Measurements from ENCODE around the gene OR6V1. TPM values are rescaled to one million over a fixed set of nuclear protein-coding genes. Genes with fewer than 3 reads are reported as not detected.
A peak's percentile ranks its signal among the peaks of the same experiment; 100 is the strongest.

The OR6V1 gene
- total RNA-seq, 1 donor from 2014 or later = not detected

DNA sequence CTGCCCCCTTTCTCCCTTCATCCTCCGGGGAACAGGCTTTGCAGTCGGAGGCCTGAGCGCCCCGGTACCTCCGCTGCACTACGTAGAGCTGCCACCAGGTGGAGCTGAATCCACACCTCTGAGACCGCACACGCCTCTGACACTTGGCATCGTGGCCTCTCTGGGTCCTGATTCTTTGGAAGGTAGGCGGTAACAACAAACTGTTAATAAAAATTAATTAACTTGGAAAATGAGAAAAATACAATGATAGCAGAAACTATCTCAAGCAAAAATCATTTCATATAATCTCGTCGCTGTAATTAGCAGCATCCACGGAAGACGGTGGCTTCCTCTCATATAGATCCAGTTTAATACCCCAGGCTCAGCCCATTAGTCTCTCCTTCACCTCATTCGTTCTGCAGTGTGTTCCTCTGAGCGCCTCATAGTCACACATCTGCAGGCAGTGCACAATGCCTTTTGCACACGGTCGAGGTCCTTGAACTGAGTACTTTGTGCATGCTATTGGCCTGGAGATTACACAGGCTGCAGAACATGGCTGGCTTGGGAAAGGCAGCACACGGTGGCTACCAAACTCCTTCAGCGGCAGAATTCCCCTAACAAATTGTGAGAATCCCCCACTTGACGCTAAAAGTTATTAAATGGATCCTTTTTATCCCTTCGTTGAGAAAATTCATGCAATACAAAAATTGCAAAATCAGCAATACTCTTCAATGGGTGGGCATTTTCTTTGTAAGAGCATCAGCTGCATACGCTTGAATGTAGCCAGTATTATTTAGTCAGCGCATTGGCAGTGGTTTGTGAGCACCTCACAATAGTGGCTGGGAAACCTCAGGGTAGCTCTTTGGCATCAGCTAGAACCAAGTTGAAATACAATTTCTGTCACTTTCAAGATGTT lies 43.9 kb upstream of the OR6V1 start:
- TF ChIP-seq, protein P1, sequence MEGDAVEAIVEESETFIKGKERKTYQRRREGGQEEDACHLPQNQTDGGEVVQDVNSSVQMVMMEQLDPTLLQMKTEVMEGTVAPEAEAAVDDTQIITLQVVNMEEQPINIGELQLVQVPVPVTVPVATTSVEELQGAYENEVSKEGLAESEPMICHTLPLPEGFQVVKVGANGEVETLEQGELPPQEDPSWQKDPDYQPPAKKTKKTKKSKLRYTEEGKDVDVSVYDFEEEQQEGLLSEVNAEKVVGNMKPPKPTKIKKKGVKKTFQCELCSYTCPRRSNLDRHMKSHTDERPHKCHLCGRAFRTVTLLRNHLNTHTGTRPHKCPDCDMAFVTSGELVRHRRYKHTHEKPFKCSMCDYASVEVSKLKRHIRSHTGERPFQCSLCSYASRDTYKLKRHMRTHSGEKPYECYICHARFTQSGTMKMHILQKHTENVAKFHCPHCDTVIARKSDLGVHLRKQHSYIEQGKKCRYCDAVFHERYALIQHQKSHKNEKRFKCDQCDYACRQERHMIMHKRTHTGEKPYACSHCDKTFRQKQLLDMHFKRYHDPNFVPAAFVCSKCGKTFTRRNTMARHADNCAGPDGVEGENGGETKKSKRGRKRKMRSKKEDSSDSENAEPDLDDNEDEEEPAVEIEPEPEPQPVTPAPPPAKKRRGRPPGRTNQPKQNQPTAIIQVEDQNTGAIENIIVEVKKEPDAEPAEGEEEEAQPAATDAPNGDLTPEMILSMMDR (IDR thresholded peaks at IDR 0.05; ENCODE audit: unreplicated experiment) = peak; percentile 99
- Mint-ChIP-seq H3K36me3 (ENCODE audit: low read depth, unreplicated experiment) (no peaks in the 10 kb centered on the region), H3K27ac (ENCODE audit: unreplicated experiment) (no peak overlapping the region), H3K27me3 (ENCODE audit: unreplicated experiment) (no peaks in the 10 kb centered on the region), H3K4me3 (ENCODE audit: unreplicated experiment) (no peak overlapping the region), H3K9me3 (ENCODE audit: unreplicated experiment) (no peaks in the 10 kb centered on the region), H3K4me1 (ENCODE audit: unreplicated experiment) (no peaks in the 10 kb centered on the region)
- DNase-seq (ENCODE audit: low spot score) = peak; percentile 90

GRCh38 chr7:143012001-143012400 lies 40.1 kb upstream of the OR6V1 start:
- no peaks in the 10 kb centered on the region for H3K4me1 Mint-ChIP-seq (ENCODE audit: unreplicated experiment)
- DNase-seq (ENCODE audit: low spot score) = no peak
- H3K4me3 Mint-ChIP-seq (ENCODE audit: unreplicated experiment) = no peak overlapping the region
- no peaks in the 10 kb centered on the region for H3K9me3 Mint-ChIP-seq (ENCODE audit: unreplicated experiment)
- no peak overlapping the region for H3K27ac Mint-ChIP-seq (ENCODE audit: unreplicated experiment)
- peaks cover 3% of the 10 kb centered on the region for H3K27me3 Mint-ChIP-seq (ENCODE audit: unreplicated experiment)
- no peaks in the 10 kb centered on the region for H3K36me3 Mint-ChIP-seq (ENCODE audit: low read depth, unreplicated experiment)
- TF ChIP-seq, protein P1 (IDR thresholded peaks at IDR 0.05; ENCODE audit: unreplicated experiment) = no peak

GRCh38 chr7:143012409-143012808 lies 39.7 kb upstream of the OR6V1 start:
- Mint-ChIP-seq H3K27me3 (ENCODE audit: unreplicated experiment) (peaks cover 3% of the 10 kb centered on the region), H3K9me3 (ENCODE audit: unreplicated experiment) (no peaks in the 10 kb centered on the region), H3K27ac (ENCODE audit: unreplicated experiment) (no peak overlapping the region), H3K4me3 (ENCODE audit: unreplicated experiment) (no peak overlapping the region), H3K36me3 (ENCODE audit: low read depth, unreplicated experiment) (no peaks in the 10 kb centered on the region), H3K4me1 (ENCODE audit: unreplicated experiment) (no peaks in the 10 kb centered on the region)
- no peak for DNase-seq (ENCODE audit: low spot score)
- TF ChIP-seq, protein P1 (IDR thresholded peaks at IDR 0.05; ENCODE audit: unreplicated experiment) = no peak

- H3K27me3 Mint-ChIP-seq (ENCODE audit: unreplicated experiment) = peaks cover 3% of the 10 kb centered on the region
- no peaks in the 10 kb centered on the region for H3K4me1 Mint-ChIP-seq (ENCODE audit: unreplicated experiment)
- no peak overlapping the region for H3K27ac Mint-ChIP-seq (ENCODE audit: unreplicated experiment)
- DNase-seq (ENCODE audit: low spot score) = no peak
- H3K36me3 Mint-ChIP-seq (ENCODE audit: low read depth, unreplicated experiment) = no peaks in the 10 kb centered on the region
- H3K4me3 Mint-ChIP-seq (ENCODE audit: unreplicated experiment) = no peak overlapping the region
- no peaks in the 10 kb centered on the region for H3K9me3 Mint-ChIP-seq (ENCODE audit: unreplicated experiment)
- TF ChIP-seq, protein P1 (IDR thresholded peaks at IDR 0.05; ENCODE audit: unreplicated experiment) = no peak
Observed at GRCh38 chr7:143013473-143013872, 38.7 kb upstream of the OR6V1 start.

- no peak overlapping the region for H3K27ac Mint-ChIP-seq (ENCODE audit: unreplicated experiment)
- no peak for DNase-seq (ENCODE audit: low spot score)
Observed at GRCh38 chr7:143013893-143014292, 38.2 kb upstream of the OR6V1 start.

More at GRCh38 chr7:143013893-143014292, 38.2 kb upstream of the OR6V1 start:
- TF ChIP-seq, protein P1 (IDR thresholded peaks at IDR 0.05; ENCODE audit: unreplicated experiment) = no peak
- no peaks in the 10 kb centered on the region for H3K4me1 Mint-ChIP-seq (ENCODE audit: unreplicated experiment)
- H3K27me3 Mint-ChIP-seq (ENCODE audit: unreplicated experiment) = peaks cover 3% of the 10 kb centered on the region
- H3K4me3 Mint-ChIP-seq (ENCODE audit: unreplicated experiment) = no peak overlapping the region
- no peaks in the 10 kb centered on the region for H3K36me3 Mint-ChIP-seq (ENCODE audit: low read depth, unreplicated experiment)
- no peaks in the 10 kb centered on the region for H3K9me3 Mint-ChIP-seq (ENCODE audit: unreplicated experiment)
